Urothelium cell line (cell line): Measurements from ENCODE around the gene CELSR1.

ENCODE experiments used
- DNase-seq: peaks from one replicate; pipeline ENCODE4 v3.0.0; 2011; ENCODE audit warnings: low spot score, mixed read lengths
- FAIRE-seq: peaks from 2 replicates; lab custom pipeline; 2011; peaks lifted over from hg19 to GRCh38; lab: Jason Lieb, UNC

CELSR1 gene

DNA sequence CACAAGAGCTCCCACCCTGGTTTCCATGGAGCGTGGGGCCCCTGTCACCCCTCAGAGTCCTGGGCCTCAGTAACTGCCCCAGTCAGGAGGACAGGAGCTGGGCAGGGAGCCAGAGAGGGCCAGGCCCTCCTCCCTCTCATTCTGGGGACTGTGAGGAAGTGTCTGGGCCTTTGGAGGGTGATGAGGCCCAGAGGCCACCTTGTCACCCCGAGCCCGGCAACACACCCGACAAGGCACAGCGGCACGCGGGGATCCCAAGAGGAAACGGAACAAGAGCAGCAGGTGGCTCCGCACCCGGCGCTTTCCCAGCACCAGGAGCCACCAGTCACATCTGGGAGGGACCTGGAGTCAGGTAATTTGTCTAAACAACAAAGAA is 72.1 kb downstream of the CELSR1 start:
- FAIRE-seq (no peak), DNase-seq (no peak)

DNA sequence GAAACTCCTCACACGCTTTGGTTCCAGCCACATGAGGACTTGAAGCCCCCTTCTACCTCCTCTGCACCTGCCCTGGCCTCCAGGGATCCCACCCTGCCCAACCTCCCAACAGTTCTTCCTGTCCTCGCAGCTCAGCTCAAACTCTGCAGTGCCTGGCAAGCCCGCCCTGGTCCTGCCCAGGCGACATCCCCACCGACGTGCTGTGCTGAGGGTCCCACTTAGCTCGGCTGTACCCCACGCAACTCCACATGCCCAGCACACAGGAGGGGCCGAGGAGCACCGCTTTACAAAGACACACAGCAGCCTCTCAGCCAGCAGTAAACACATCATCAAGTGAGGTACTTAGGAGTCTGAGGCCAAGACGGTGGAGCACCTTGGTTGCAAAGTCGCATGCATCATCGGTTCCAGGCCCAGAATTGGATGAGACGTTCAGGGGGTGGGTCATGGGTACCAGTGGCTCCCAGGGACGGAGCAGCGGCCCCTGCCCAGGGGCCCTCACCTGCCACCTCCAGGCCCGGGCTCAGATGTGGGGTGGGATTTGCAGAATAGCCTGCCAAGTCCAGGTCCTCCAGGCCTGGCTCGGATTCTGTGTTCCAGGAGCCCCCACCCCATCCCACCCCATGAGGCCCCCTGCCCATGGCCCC is 72.6 kb downstream of the CELSR1 start:
- FAIRE-seq (peak; percentile 77), DNase-seq (no peak)

DNA sequence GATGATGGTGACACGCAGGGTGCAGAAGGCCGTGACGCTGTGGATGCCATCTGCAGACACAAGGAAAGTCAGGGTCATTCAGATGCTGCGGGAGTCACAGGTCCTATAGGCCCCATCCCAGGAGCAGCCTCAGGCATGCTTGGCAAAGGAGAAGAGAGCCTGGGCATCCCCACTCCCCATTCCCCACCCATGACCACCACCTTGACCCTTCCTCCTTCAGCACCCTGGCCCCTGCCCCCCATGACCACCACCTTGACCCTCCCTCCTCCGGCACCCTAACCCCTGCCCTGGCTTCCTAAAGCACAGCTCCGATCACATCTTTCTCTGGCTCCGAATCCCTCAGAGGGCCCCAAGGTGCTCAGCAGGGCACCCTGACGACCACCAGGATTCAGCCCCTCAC is 73.1 kb downstream of the CELSR1 start:
- no peak for FAIRE-seq
- no peak for DNase-seq

DNA sequence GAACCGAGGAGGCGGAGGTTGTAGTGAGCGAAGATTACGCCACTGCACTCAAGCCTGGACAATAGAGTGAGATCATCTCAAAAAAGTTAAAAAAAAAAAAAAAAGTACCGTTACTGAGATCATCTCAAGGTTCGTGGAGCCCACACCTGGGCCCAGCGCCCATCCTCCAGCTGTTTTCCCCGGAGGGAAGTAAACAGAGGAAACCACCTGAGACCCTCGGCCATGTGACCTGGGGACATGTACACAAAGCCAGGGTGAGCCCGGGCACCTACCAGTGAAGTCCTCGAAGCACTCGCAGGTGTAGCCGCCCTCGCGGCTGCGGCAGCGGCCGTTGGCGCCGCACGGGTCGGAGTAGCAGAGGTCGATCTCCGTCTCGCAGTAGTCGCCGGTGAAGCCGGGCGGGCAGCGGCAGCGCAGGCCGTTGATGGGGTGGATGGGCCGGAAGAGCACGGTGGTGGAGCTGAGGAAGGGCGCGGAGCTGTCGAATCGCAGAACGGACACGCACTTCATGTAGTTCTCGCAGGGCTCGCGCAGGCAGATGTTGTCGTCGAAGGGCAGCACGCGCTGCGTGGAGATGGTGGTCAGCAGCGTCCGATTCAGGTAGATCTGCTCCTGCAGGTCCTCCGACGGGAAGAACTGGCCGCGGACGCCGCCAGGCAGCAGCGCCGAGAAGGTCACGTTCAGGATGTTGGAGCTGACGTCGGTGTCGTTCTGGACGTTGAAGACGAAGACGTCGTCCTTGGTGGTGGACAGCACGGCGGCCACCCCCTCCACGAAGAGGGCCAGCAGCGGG is 73.8 kb downstream of the CELSR1 start:
- FAIRE-seq (peak; percentile 35), DNase-seq (no peak)

DNA sequence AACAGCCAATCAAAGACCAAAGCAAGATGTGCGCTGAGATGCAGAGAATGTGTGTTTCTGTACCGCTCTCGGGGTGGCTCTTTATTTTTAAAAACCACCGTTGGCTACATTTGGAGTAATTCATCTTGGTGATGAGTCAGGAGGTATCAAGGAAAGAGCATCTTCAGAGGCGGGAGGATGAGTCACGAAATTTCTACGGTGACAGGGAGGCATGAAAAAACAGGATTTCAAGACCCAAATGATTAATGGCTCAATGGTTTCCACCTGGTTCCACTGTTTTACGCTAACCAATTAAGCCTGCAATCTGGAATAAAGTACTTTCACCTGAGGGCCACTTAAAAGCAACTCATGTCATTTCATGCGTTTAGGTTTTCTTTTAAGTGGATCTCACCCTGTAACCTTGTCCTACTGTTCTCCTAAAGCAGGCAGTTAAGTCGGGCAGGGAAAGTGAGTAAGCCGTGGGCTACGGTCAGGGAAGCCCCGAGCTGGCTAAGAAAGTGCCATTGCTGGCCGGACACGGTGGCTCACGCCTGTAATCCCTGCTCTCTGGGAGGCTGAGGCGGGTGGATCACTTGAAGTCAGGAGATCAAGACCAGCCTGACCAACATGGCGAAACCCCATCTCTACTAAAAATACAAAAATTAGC is 74.6 kb downstream of the CELSR1 start:
- DNase-seq (peak; percentile 85), FAIRE-seq (peak; percentile 90)

DNA sequence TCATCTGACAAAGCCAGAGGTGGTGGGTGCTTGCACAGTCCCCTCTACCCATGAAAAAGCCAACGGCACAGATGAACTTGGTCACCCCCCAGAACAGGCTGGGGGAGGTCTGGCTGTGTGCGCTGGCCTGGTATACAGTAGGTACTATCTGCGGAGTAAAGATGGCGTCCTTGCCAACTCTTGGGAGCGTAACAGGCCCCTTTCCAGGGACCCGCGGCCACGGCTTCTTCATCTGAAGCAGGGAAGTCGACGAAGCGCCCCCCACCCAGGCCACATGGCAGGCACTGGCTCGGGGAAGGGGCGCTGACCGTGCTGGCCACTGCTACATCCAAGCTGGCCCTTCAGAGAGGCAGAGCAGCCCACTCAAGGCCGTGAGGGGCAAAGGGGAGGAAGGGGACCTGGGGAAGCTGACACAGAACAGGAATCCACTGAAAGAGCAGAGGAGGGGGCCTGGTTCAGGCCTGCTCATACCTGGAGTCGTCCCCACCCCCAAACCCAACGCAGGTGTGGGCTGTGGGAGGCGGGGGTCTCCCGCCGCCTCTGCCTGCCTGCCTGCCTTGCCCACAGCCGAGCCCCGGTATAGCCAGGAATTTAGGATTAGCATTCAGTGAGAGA is 75.7 kb downstream of the CELSR1 start:
- DNase-seq, result no peak
- FAIRE-seq, result peak; percentile 65

DNA sequence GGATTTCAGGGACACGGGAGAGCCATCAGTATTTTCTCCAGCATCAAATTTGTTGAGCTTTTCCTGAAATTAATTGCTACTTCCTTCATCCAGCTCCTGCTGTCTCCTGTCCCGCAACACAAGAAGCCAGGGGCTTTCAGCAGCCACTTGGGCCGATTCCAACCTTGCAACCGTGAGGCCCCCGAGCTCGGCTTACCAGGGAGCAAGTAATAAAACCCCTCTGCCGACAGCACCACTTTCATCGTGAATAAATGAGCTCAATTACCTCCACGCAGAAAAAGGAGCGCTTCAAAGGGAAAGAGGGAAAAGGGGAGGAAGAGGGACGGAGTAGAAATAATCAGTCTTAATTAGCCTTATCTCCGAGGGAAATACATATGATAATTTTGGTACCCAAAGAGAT is 76.6 kb downstream of the CELSR1 start:
- no peak for FAIRE-seq
- DNase-seq, result no peak

DNA sequence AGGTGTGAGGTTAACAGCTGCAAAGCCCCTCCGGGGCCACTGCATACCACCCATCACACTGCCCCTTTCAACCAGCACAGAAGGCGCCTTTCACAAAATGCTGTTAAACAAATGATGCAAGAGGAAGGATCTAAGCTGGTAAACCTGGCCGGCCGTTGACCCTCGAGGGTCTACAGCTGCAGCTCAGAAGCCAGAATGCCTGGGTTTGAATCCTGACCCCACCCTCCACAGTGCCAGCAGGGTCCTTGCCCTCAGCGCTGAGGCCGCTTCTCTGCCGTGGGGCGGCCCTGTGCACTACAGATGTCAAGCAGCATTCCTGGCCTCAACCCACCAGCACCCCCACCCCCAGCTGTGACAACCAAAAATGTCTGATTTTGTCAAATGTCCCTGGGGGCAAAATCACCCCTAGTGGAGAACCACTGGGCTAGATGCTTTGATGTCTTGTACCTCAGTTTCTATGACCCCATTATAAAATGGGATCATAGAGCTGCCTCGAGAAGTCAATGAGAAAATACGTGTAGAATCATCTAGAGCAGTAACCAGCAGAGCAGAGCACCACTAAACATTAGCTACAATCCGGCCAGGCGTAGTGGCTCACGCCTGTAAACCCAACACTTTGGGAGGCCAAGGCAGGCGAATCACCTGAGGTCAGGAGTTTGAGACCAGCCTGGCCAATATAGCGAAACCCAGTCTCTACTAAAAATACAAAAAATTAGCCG is 77.9 kb downstream of the CELSR1 start:
- no peak for DNase-seq

DNA sequence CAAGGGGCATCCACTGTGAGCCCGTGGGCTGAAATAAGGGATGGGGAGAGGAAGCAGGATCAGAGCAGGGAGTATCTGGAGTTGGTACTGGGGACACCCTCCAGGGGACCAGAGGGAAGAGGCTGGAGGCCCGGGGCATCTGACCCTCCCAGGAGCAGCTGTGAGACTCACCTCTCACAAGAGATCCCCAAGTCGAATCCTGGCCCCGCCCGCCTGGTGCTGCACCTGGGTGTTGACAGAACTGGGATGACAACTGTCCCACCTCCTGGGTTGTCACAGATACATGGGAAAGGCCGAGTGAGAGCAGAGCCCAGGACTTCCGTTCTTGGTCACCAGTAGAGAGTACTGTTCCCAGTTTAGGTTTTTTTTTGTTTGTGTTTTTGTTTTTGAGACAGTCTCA is 78.9 kb downstream of the CELSR1 start:
- DNase-seq (no peak), FAIRE-seq (no peak)

More for the DNA sequence above, 77.9 kb downstream of the CELSR1 start:
- FAIRE-seq, result no peak

DNA sequence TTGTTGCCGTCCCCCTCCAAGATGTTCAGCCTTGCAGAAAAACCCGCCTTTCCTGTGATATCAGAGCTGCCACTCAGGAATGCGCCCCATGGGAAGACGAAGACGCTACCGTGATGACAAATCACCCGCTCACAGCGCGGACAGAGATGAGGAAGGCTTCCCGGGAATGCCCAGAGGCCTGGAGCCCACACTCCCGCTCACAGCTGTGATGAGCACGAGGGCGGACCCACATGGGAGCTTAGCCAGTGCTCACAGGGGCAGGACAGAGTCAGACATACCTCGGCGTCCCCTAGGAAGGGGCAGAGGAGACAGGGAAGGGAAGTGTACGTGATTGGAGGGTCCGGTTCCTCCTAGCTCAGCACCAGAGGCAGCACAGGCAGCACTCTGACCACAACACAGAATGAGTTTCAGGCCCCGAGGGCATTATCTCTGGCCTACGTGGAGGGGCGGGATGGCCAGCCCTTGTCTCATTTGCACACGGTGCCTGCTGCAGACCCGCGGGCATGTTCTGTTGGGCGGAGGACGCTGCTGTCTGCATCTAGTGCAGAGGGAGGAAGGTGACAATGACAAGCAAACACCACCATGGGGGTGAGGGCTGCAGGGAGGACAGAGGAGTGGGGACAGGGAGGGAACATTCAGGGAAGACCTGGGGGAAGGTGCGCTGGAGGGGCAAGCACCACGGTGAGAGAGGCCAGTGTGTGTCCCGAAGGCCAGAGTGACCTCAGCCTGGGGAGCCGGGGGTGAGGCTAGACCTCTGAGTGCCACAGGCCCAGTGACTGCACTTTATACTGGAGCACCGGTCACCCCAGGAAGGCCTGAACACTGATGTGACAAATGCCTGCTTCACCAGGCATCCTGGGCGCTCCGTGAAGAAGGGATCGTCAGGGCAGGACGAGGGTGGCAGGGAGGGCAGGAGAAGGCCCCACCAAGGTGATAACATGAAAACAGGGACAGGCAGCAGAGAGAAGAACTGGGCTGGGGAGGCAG is 79.6 kb downstream of the CELSR1 start:
- FAIRE-seq (peak; percentile 62), DNase-seq (no peak)

DNA sequence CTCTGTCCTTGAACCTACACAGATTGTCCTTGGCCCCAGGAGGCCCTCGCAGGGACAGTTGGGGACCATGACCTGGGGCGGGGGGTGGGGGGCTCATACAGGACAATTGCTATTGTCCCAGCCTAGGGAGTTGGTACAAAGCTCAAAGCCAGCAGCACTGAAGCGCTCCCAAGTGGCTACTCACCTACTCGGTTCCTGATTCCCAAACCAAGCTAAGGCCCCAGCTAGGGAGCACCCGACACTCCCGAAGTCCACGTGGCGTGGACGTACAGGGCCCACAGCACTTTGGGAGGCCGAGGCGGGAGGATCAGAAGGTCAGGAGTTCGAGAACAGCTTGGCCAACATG is 80.6 kb downstream of the CELSR1 start:
- DNase-seq (no peak), FAIRE-seq (no peak)

DNA sequence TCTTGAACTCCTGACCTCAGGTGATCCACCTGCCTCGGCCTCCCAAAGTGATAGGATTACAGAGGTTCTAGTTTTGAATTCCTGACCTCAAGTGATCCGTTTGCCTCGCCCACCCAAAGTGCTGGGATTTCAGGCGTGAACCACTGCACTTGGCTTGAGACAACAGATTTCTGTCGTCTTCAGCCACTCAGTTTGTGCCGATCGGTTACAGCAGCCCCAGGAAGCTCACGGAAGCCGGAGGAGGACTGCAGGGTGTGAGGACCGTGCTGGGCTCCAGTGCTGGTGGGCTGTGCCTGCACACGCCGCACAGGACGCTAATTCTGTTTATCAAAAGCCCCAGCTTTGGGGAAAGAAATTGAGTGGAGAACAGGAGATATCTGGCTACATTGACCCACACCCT is 82.0 kb downstream of the CELSR1 start:
- DNase-seq, result no peak
- FAIRE-seq, result no peak

DNA sequence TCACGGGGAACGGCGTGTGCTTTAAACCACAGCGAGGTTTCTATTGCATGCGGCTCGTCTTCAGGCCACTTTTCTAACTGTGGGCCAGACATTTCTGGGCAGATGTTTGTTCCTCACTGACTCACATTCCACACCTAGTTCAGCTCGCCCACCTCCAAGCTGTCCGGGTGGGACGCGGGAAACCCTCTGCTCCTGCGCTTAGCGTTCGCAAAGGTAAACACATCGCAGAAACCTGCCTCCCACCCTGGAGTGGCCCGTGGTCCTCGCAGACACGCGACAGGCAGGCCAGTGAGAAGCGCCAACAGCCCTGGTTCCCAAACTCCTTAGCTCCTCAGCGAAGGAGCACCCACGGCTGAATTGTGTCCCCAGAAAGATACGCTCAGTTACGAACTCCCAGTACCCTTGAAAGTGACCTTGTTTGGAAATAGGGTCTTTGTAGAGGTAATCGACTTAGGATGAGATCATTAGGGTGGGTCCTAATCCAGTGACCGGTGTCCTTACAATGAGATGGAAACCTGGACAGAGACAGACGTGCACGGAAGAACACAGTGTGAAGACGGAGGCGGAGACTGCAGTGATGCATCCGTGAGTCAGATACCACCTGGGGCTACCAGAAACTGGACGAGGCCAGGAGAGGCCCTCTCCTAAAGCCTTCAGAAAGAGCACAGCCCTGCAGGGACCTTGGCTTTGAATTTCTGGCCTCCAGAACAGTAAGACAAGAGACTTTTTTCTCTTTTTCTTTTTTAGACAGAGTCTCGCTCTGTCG is 82.7 kb downstream of the CELSR1 start:
- DNase-seq, result no peak
- FAIRE-seq, result no peak

DNA sequence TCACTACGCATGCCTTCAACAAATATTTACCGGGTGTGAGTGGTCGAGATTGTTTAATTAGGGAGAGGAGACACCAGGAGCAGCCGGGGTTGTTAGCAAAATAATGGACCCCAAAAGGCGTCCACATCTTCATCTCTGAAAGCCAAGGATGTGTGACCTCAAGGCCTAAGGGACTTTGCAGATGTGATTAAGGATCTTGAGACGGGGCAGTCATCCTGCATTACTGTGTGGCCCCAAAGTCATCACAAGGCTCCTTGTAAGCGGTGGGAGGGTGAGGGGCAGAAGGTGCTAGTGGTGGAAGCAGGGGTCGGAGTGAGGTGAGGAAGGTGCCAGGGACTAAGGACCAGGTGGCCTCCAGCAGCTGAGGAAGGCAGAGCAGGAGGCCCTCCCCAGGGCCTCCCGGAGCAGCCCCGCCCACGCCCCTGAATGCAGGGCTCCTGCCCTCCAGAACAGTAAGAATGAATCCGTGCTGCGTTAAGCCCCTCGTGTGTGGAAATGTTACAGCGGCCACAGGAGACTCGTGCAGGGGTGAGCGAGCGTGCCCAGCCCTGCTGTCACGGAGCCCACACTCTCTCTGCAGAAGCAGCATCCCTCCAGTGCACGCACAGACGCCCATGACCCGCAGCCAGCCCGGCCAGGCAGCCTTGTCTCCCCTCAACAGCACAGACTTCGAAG is 83.5 kb downstream of the CELSR1 start:
- FAIRE-seq, result no peak
- no peak for DNase-seq

DNA sequence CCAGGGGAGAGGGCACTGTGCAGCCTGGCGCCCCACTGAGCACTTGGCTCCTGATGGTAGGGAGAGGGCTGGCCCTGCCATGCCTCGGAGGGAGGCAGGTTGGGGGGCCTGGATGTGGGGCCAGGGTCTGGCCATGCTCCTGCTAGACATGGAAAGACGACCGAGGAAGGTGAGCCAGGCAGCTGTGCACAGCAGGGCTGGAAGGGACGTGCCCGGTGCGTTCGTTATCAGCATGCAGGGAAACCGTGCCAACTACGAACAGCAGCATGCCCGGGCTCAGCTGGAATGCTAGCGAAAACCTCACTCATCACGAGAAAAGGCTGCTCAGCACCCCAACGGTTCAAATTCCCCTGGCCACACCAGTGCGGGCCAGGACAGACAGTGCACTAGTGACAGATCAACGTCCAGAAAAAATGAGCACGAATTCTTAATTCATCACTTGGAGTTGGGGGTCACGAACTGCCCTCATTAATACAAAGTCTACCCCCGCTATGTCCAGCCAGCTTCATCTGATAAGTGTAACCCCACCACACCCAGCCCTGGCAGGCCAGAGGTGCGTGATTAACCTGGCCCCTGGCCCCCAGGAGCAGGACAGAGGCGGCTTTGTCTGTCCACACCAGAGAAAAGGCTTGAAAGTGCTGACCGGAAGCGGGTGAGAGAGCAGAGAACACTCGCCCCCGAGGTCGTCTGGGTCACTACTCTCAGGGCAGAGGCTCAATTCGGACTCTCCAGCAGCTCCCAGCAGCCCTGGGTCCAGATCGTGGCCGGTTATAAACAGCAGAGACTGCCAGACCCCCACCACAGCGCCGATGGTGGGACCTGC is 84.2 kb downstream of the CELSR1 start:
- FAIRE-seq, result no peak
- DNase-seq, result no peak

DNA sequence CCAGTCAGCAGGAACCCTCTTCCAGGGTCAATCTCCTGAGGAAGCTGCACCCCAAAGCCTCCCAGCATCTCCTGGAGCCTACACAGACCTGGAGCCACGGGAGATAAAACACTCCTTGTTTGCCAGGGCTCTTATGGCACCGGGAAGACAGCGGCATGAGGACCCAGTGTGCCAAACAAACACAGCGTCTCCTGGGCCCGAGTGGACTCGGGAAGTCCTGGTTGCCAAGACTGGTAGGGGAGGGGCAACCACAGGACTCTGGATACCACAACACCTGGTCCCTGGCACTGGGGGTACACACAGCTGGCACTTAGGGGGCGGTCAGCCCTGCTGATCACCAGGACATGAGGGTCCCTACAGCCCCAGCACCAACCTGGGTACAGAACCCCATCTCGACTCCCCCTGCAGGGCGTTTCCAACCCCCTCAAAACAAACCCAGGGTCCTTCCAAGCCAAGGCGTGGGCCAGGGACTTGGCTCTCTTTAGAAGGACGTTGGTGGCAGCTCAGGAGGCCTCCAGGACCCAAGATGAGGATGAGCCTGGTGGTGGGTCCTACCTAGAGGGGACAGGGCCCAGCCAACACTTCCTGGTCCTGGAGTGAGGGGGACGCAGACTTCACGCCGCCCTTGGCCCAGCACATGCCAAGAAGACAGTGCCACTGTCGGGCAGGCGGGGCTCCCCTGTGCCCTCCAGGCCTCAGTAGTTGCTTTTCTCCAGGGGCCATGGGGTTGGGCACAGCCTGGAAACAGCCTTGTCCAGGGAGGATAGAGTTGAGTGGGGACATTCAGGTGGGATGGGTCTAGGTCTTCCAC is 85.0 kb downstream of the CELSR1 start:
- no peak for FAIRE-seq
- no peak for DNase-seq

DNA sequence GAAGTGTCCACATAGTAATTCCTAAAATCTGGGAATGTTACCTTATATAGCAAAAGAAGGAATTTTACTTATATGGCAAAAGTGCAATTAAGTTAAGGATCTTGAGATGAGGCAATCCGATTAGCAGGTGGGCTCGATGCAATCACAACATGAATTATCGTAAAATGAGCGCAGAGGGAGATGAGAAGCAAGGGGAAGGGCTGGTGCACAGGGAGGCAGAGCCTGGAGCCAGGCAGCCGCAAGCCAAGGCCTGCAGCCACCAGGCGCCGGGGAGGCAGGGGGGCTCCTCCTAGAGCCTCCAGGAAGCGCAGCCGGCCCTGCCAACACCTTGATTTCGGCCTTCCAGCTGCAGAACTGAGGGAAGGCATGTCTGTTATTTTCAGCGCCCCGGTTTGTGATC is 85.7 kb downstream of the CELSR1 start:
- no peak for FAIRE-seq

More for the DNA sequence above, 85.7 kb downstream of the CELSR1 start:
- no peak for DNase-seq
